DMS53 (cell line): ENCODE measurements around the gene NFILZ.
"Not testable (repeated sequence)": the region's sequence is repeated elsewhere in the genome, so short reads cannot be mapped to it uniquely, and the experiment has no call there.

Experiments
- DNase-seq: peaks from one replicate; lab custom pipeline; 2025; lab: John Stamatoyannopoulos, UW

NFILZ gene

GRCh38 chr19:8611877-8612806, 18.3 kb upstream of the NFILZ start:
- DNase-seq: peak; percentile 24

GRCh38 chr19:8612807-8613171, 17.6 kb upstream of the NFILZ start:
- DNase-seq: no peak

GRCh38 chr19:8614455-8614854, 16.0 kb upstream of the NFILZ start:
- no peak for DNase-seq

- DNase-seq: no peak
These were observed 15.4 kb upstream of the NFILZ start for GRCh38 chr19:8615024-8615423.

GRCh38 chr19:8615813-8616596, 14.4 kb upstream of the NFILZ start:
- peak; percentile 20 for DNase-seq

GRCh38 chr19:8616861-8617260, 13.6 kb upstream of the NFILZ start:
- no peak for DNase-seq

GRCh38 chr19:8617325-8617724, 13.1 kb upstream of the NFILZ start:
- DNase-seq: not testable (repeated sequence)

- no peak for DNase-seq
These were observed 12.4 kb upstream of the NFILZ start for GRCh38 chr19:8617984-8618383.

- DNase-seq: no peak
These were observed 11.7 kb upstream of the NFILZ start for GRCh38 chr19:8618751-8619150.

GRCh38 chr19:8622886-8623285, 7.5 kb upstream of the NFILZ start:
- not testable (repeated sequence) for DNase-seq

- no peak for DNase-seq
These were observed 3.6 kb upstream of the NFILZ start for GRCh38 chr19:8626842-8627241.

GRCh38 chr19:8629184-8629583, 1.2 kb upstream of the NFILZ start:
- no peak for DNase-seq

GRCh38 chr19:8630796-8631424, 477 bp downstream of the NFILZ start:
- no peak for DNase-seq

- DNase-seq: no peak
These were observed 989 bp downstream of the NFILZ start for GRCh38 chr19:8631425-8631819.

- no peak for DNase-seq
These were observed 5.0 kb downstream of the NFILZ start for GRCh38 chr19:8635422-8635821.

GRCh38 chr19:8637070-8637469, 6.6 kb downstream of the NFILZ start:
- not testable (repeated sequence) for DNase-seq

- no peak for DNase-seq
These were observed 7.7 kb downstream of the NFILZ start for GRCh38 chr19:8638078-8638619.

- no peak for DNase-seq
These were observed 9.5 kb downstream of the NFILZ start for GRCh38 chr19:8639821-8640401.

- no peak for DNase-seq
These were observed 10.1 kb downstream of the NFILZ start for GRCh38 chr19:8640402-8641004.

GRCh38 chr19:8641221-8641907, 10.9 kb downstream of the NFILZ start:
- DNase-seq: no peak
